Sigmoid colon (tissue), 3 donors: Measurements from ENCODE around the gene ERBB3.
"Not testable (repeated sequence)": the region's sequence is repeated elsewhere in the genome, so short reads cannot be mapped to it uniquely, and the experiment has no call there.

Experiments
- POLR2A ChIP-seq, 2 donors: fragments of 450-650 bp; IDR thresholded peaks; one replicate each; pipeline ENCODE4 v1.6.1; 2016; ENCODE audit warnings: antibody characterized with exemption in 2 of 2, mild to moderate bottlenecking in 2 of 2, moderate library complexity in 2 of 2
- TF ChIP-seq, protein P1 (sequence below), 4 experiments: fragments of 450-650 bp in 3 of 4; fragments of 200-600 bp in 1 of 4; IDR thresholded peaks; one replicate each; pipeline ENCODE4 v1.5.1; 2016 to 2019; ENCODE audit warnings: antibody characterized with exemption in 4 of 4, mild to moderate bottlenecking in 3 of 4, moderate library complexity in 2 of 4

DNA sequence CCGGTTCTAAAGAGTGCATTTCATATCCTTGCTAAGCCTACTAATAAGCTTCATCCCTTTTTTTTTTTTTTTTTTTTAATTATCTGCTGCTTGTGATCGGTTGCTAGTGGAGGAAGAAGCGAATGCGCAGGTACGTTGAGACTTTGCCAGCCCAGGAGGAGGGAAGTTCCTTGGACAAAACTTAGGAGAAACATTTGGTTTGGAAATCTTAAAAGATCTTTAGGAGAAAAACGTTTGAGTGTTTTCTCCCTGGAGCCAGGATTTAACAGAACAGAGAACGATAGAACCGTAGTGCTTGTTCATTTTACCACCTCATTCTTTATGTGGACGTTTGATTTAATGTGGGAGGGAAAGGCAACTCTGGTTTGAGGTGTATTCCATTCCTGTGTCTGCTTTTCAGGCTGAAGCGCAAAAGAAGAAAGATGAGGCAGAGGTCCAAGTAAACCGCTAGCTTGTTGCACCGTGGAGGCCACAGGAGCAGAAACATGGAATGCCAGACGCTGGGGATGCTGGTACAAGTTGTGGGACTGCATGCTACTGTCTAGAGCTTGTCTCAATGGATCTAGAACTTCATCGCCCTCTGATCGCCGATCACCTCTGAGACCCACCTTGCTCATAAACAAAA is 37.2 kb downstream of the ERBB3 start:
- TF ChIP-seq POLR2A (IDR thresholded peaks at IDR 0.05): not testable (repeated sequence)
- TF ChIP-seq, protein P1, sequence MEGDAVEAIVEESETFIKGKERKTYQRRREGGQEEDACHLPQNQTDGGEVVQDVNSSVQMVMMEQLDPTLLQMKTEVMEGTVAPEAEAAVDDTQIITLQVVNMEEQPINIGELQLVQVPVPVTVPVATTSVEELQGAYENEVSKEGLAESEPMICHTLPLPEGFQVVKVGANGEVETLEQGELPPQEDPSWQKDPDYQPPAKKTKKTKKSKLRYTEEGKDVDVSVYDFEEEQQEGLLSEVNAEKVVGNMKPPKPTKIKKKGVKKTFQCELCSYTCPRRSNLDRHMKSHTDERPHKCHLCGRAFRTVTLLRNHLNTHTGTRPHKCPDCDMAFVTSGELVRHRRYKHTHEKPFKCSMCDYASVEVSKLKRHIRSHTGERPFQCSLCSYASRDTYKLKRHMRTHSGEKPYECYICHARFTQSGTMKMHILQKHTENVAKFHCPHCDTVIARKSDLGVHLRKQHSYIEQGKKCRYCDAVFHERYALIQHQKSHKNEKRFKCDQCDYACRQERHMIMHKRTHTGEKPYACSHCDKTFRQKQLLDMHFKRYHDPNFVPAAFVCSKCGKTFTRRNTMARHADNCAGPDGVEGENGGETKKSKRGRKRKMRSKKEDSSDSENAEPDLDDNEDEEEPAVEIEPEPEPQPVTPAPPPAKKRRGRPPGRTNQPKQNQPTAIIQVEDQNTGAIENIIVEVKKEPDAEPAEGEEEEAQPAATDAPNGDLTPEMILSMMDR (IDR thresholded peaks at IDR 0.05): not testable (repeated sequence)
